HL-60 (cell line): ENCODE results near the gene D2HGDH.

Experiments
- GABPA ChIP-seq: IDR thresholded peaks from 2 replicates; pipeline ENCODE4 v1.6.1; 2012; ENCODE audit warnings: low read depth
- POLR2AphosphoS5 ChIP-seq: IDR thresholded peaks from 2 replicates; pipeline ENCODE4 v1.6.1; 2012; ENCODE audit warnings: low read depth
- TF ChIP-seq, protein P1 (sequence below): IDR thresholded peaks from one replicate; pipeline ENCODE4 v1.5.1; 2011; ENCODE audit warnings: low read length, control low read depth, inconsistent platforms; ENCODE audit not compliant: insufficient read depth

DNA sequence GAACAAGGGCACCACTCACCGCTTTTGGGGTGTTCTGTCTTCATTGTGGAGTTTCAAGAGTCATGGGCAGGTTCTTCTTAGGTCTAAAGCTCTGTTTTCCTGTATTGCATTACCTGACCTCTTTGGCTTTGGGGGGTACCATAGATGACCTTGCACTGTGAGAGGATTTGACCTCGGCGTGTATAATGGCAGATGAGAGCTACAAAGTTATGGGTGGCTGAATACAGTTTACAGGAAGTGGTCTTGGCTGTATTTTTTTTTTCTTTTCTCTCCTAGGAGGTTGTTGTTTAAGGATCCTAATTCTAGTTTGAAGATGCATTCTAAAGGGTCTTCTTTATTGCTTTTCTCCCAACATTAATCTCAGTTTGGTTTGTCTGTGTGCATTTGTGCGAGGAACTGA, 53.7 kb downstream of the D2HGDH start:
- TF ChIP-seq, protein P1, sequence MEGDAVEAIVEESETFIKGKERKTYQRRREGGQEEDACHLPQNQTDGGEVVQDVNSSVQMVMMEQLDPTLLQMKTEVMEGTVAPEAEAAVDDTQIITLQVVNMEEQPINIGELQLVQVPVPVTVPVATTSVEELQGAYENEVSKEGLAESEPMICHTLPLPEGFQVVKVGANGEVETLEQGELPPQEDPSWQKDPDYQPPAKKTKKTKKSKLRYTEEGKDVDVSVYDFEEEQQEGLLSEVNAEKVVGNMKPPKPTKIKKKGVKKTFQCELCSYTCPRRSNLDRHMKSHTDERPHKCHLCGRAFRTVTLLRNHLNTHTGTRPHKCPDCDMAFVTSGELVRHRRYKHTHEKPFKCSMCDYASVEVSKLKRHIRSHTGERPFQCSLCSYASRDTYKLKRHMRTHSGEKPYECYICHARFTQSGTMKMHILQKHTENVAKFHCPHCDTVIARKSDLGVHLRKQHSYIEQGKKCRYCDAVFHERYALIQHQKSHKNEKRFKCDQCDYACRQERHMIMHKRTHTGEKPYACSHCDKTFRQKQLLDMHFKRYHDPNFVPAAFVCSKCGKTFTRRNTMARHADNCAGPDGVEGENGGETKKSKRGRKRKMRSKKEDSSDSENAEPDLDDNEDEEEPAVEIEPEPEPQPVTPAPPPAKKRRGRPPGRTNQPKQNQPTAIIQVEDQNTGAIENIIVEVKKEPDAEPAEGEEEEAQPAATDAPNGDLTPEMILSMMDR: no peak
- TF ChIP-seq POLR2AphosphoS5 (no peak), GABPA (no peak)
